Muscle layer of colon (tissue), 2 donors: Measurements from ENCODE around the gene LYST.

Experiments
- H3K27ac ChIP-seq: one replicate; pipeline ENCODE4 v1.7.0; 2013; ENCODE audit warnings: low read depth, mild to moderate bottlenecking, low read length, moderate library complexity
- H3K27me3 ChIP-seq, 2 donors: one replicate each; pipeline ENCODE4 v1.7.0; 2013; ENCODE audit warnings: low read length in 2 of 2, mild to moderate bottlenecking in 2 of 2; ENCODE audit not compliant: insufficient read depth in 2 of 2, control insufficient read depth in 1 of 2
- H3K36me3 ChIP-seq: one replicate; pipeline ENCODE4 v1.7.0; 2013; ENCODE audit warnings: mild to moderate bottlenecking, low read length; ENCODE audit not compliant: insufficient read depth
- H3K4me1 ChIP-seq: one replicate; pipeline ENCODE4 v1.7.0; 2013; ENCODE audit warnings: mild to moderate bottlenecking, low read length; ENCODE audit not compliant: insufficient read depth
- H3K4me3 ChIP-seq, 2 donors: one replicate each; pipeline ENCODE4 v1.7.0; 2013; ENCODE audit warnings: low read length in 2 of 2, low read depth in 1 of 2, mild to moderate bottlenecking in 1 of 2, moderate library complexity in 1 of 2
- H3K9ac ChIP-seq: one replicate; pipeline ENCODE4 v1.7.0; 2013; ENCODE audit warnings: low read length
- H3K9me3 ChIP-seq: one replicate; pipeline ENCODE4 v1.7.0; 2013; ENCODE audit warnings: mild to moderate bottlenecking, low read length
- donor health status: abdominal sarcoma.
- donor health status: Adenocarcinoma of cecum.

Gene LYST

DNA sequence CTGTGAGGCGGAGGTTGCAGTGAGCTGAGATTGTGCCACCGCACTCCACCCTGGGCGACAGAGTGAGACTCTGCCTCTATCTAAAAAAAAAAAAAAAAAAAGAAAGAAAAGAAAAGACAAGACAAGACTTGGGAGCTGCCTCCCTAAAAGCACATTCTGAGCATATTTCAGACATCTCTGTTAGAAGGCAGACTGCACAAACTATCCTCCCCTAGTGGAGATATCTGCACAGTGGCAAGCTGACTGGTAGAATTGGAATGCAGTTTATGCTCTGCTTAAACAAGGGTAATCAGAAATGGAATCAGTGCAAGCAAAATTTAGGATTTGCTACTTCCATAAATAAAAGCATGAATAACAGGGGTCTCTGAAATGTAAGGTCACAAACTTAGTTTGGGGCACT, 248.9 kb downstream of the LYST start:
- no peaks in the 10 kb centered on the region for H3K36me3 ChIP-seq
- no peaks in the 10 kb centered on the region for H3K4me1 ChIP-seq
- no peaks in the 10 kb centered on the region for H3K9me3 ChIP-seq
- no peak overlapping the region for H3K27ac ChIP-seq
- no peak overlapping the region for H3K4me3 ChIP-seq
- no peaks in the 10 kb centered on the region for H3K27me3 ChIP-seq
- no peak overlapping the region for H3K9ac ChIP-seq

DNA sequence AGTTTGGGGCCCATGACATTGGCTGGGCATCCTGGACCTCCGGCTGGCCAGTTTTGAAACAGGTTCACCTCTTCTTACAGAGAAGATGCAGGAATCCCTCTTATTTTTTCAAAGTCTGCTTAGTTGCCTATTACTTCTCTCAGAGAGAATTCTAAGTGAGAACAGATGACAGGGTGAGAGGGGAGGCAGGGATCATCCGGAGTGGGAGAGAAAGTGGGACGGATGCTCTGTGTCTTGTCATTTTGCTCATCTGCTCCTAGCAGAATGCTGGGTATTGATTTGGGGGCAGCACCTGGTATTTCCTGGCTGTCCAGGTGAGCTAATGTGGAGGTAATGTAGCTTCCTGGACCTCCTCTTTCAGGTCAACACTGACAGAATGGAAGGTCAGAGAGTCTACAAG, 249.6 kb downstream of the LYST start:
- Histone ChIP-seq H3K36me3 (no peaks in the 10 kb centered on the region), H3K4me1 (no peaks in the 10 kb centered on the region), H3K27ac (no peak overlapping the region), H3K9ac (no peak overlapping the region), H3K27me3 (no peaks in the 10 kb centered on the region), H3K4me3 (no peak overlapping the region), H3K9me3 (no peaks in the 10 kb centered on the region)

DNA sequence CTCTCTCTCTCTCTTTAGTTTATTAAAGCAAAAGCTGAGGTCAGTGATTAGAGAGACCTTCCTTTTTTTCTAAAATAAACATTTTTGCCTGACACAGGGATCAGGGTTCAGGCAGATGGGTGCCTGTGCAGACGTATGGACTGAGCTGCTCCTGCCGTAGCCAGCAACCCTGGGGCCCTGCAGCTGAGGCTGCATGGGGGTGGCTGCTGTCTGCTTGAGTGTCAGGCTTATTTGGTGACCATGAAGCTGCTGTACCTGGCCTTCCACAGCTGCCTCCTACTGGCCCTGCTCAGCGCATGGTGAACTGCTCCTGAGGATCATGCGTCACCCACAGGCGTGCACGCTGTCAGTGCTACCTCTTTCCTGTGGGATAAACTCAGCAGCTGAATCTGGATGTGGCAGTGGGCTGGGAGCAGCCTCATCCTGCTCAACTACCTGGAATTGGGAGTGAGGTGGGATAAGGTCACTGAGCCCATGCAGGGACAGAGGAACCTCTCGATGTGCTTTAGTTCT, 252.2 kb downstream of the LYST start:
- Histone ChIP-seq H3K9ac (no peak overlapping the region), H3K27me3 (no peaks in the 10 kb centered on the region), H3K36me3 (no peaks in the 10 kb centered on the region), H3K27ac (no peak overlapping the region), H3K4me3 (no peak overlapping the region), H3K9me3 (no peaks in the 10 kb centered on the region), H3K4me1 (no peaks in the 10 kb centered on the region)

DNA sequence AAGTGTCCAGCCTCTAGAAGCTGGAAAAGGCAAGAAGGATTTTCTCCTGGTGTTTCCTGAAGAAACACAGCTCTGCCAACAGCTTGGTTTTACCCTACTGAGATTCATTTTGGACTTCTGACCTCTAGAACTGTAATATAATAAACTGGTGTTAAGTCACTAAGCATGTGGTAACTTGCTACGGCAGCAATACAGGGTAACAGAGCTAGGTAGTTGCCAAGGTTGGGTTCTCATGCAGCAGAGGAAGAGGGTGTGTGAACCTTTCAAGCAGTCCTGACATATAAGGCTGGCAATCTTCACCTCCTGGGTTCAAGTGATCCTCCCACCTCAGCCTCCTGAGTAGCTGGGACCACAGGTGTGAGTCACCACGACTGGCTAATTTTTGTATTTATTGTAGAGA, 253.1 kb downstream of the LYST start:
- Histone ChIP-seq H3K36me3 (no peaks in the 10 kb centered on the region), H3K4me3 (no peak overlapping the region), H3K4me1 (no peaks in the 10 kb centered on the region), H3K27me3 (no peaks in the 10 kb centered on the region), H3K9ac (no peak overlapping the region), H3K9me3 (no peaks in the 10 kb centered on the region), H3K27ac (no peak overlapping the region)

DNA sequence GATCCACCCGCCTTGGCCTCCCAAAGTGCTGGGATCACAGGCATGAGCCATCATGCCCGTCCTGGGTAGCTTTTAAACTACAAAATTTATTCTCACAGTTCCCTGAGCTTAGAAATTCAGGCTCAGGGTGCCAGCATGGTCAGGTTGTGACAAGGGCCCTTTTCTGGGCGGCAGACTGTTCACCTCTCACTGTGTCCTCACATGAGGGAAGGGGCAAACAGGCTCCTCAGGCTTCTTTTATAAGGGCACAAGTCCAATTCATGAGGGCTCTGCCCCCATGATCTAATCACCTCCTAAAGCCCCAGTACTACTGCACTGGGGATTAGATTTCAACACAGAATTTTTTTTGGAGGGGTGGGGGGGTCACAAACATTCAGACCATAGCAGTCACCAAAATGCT, 253.9 kb downstream of the LYST start:
- Histone ChIP-seq H3K36me3 (no peaks in the 10 kb centered on the region), H3K27ac (no peak overlapping the region), H3K27me3 (no peaks in the 10 kb centered on the region), H3K4me3 (no peak overlapping the region), H3K4me1 (no peaks in the 10 kb centered on the region), H3K9ac (no peak overlapping the region), H3K9me3 (no peaks in the 10 kb centered on the region)
